Loucy (cell line): ENCODE data around the gene SLPI.

Experiments
- H2AFZ ChIP-seq: fragments of 200-600 bp; sonication (generic); 2 replicates; pipeline ENCODE4 v1.6.0; 2016; ENCODE audit warnings: antibody characterized with exemption, mild to moderate bottlenecking, low read length, moderate library complexity
- H3F3A ChIP-seq: fragments of 200-600 bp; 2 replicates; pipeline ENCODE4 v1.6.0; 2016; ENCODE audit warnings: antibody characterized with exemption, low read depth, mild to moderate bottlenecking
- H3K27me3 ChIP-seq: fragments of 200-600 bp; sonication (generic); 2 replicates; pipeline ENCODE4 v1.6.1; 2014; ENCODE audit warnings: low read length, mild to moderate bottlenecking; ENCODE audit not compliant: insufficient read depth, poor library complexity, severe bottlenecking
- H3K36me3 ChIP-seq: fragments of 200-600 bp; sonication (generic); 2 replicates; pipeline ENCODE4 v1.6.1; 2016; ENCODE audit warnings: low read length; ENCODE audit not compliant: insufficient read depth
- H3K4me1 ChIP-seq: fragments of 200-600 bp; sonication (generic); 2 replicates; pipeline ENCODE4 v1.5.1; 2014; ENCODE audit warnings: low read length, mild to moderate bottlenecking; ENCODE audit not compliant: insufficient read depth, poor library complexity, severe bottlenecking
- H3K4me2 ChIP-seq: fragments of 200-600 bp; sonication (generic); 2 replicates; pipeline ENCODE4 v1.6.0; 2014; ENCODE audit warnings: antibody characterized with exemption, low read length, low read depth, mild to moderate bottlenecking; ENCODE audit not compliant: poor library complexity, severe bottlenecking
- H3K4me3 ChIP-seq: fragments of 200-600 bp; sonication (generic); 2 replicates; pipeline ENCODE4 v1.5.1; 2014; ENCODE audit warnings: low read length, mild to moderate bottlenecking, mixed read lengths; ENCODE audit not compliant: poor library complexity, severe bottlenecking
- H3K79me2 ChIP-seq: fragments of 200-600 bp; sonication (generic); 2 replicates; pipeline ENCODE4 v1.6.1; 2014; ENCODE audit warnings: low read length; ENCODE audit not compliant: insufficient read depth
- H3K9ac ChIP-seq: fragments of 200-600 bp; sonication (generic); 2 replicates; pipeline ENCODE4 v1.6.0; 2014; ENCODE audit warnings: mild to moderate bottlenecking, low read depth, low read length, moderate library complexity; ENCODE audit not compliant: poor library complexity, severe bottlenecking
- H3K9me2 ChIP-seq: fragments of 200-600 bp; sonication (generic); replicated peaks from 2 replicates; pipeline ENCODE4 v1.6.1; 2016; ENCODE audit warnings: low read depth, low read length, mixed read lengths
- H3K9me3 ChIP-seq: fragments of 200-600 bp; sonication (generic); 2 replicates; pipeline ENCODE4 v1.6.1; 2014; ENCODE audit warnings: mild to moderate bottlenecking, antibody characterized with exemption, low read length, low read depth; ENCODE audit not compliant: insufficient read depth
- H4K20me1 ChIP-seq: fragments of 200-600 bp; sonication (generic); 2 replicates; pipeline ENCODE4 v1.6.0; 2014; ENCODE audit warnings: antibody characterized with exemption, low read length, mild to moderate bottlenecking; ENCODE audit not compliant: insufficient read depth, poor library complexity, severe bottlenecking
- CTCF ChIP-seq: fragments of 200-600 bp; sonication (generic); conservative IDR thresholded peaks from 2 replicates; pipeline ENCODE4 v1.5.1; 2014; ENCODE audit warnings: mild to moderate bottlenecking, antibody characterized with exemption, low read length
- EZH2phosphoT487 ChIP-seq: fragments of 200-600 bp; IDR thresholded peaks from 2 replicates; pipeline ENCODE4 v1.6.1; 2018; ENCODE audit warnings: antibody characterized with exemption, mild to moderate bottlenecking, moderate library complexity, borderline replicate concordance

The SLPI gene

DNA sequence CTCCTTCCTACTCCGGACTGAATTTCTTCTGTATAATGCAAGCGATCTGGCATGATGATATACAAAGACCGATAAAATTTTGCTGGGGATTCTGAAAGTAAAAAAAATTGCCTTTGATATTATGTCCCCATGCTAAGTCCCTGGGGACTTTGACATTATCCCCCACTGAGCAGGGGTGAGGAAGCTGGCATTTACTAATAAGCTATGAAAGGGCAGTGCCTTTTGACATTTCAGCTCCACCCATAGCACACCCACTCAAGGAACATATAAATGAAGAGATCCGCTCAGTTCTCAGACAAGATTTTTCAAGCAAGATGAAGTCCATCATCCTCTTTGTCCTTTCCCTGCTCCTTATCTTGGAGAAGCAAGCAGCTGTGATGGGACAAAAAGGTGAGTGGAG, 33.3 kb downstream of the SLPI start, which contains the start of gene SEMG2:
Gene SEMG2 (plus strand): TSS at position 298 of the 400 bp plus-strand sequence. CDS start 17 bp downstream, at position 315.
- Histone ChIP-seq H3K27me3 (peaks cover 5% of the 10 kb centered on the region), H3K4me3 (no peak within 1 kb of the TSS), H3K4me2 (no peak within 1 kb of the TSS), H3K79me2 (no peaks in the 10 kb centered on the region), H3K36me3 (no peaks in the 10 kb centered on the region), H2AFZ (no peak within 1 kb of the TSS), H3F3A (no peaks in the 10 kb centered on the region), H3K9ac (no peak within 1 kb of the TSS), H3K9me2 (no peaks in the 10 kb centered on the region), H3K9me3 (no peaks in the 10 kb centered on the region), H3K4me1 (no peaks in the 10 kb centered on the region), H4K20me1 (no peaks in the 10 kb centered on the region)
- TF ChIP-seq EZH2phosphoT487, result no peak
- TF ChIP-seq CTCF, result no peak

DNA sequence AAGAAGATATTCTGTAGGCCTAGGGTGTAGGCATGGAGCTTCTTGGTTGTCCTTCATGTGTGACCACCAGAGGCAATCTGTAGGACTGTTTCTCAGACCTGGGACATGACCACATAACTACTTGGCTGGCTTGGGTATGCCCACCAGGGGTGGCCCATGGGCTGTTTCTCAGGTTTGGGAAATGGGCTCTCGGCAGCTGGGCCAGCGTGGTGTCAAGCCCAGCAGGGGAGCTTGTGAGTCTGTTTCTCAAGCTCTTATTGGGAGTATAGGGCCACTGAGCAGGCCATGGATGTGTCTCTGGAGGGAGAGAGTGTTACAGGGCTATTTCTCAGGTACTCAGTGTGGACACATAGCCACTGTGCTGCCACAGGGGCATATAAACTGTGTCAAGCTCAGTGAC, 35.7 kb downstream of the SLPI start:
- Histone ChIP-seq H3K79me2 (no peaks in the 10 kb centered on the region), H3K27me3 (peaks cover 5% of the 10 kb centered on the region), H3K9ac (no peak overlapping the region), H3K4me3 (no peak overlapping the region), H2AFZ (no peak overlapping the region), H3K36me3 (no peaks in the 10 kb centered on the region), H3K4me2 (no peak overlapping the region), H3K9me3 (no peaks in the 10 kb centered on the region), H3K4me1 (no peaks in the 10 kb centered on the region), H3K9me2 (no peaks in the 10 kb centered on the region), H4K20me1 (no peaks in the 10 kb centered on the region), H3F3A (no peaks in the 10 kb centered on the region)
- TF ChIP-seq EZH2phosphoT487 (no peak), CTCF (no peak)

- H3K4me2 ChIP-seq, result no peak overlapping the region
- peaks cover 5% of the 10 kb centered on the region for H3K27me3 ChIP-seq
- TF ChIP-seq EZH2phosphoT487, result no peak
- TF ChIP-seq CTCF, result no peak
- no peaks in the 10 kb centered on the region for H3K9me3 ChIP-seq
- no peak overlapping the region for H3K4me3 ChIP-seq
- no peaks in the 10 kb centered on the region for H3K4me1 ChIP-seq
- no peak overlapping the region for H2AFZ ChIP-seq
- H4K20me1 ChIP-seq, result no peaks in the 10 kb centered on the region
- H3K79me2 ChIP-seq, result no peaks in the 10 kb centered on the region
- no peaks in the 10 kb centered on the region for H3K36me3 ChIP-seq
- no peaks in the 10 kb centered on the region for H3F3A ChIP-seq
- no peaks in the 10 kb centered on the region for H3K9me2 ChIP-seq
- H3K9ac ChIP-seq, result no peak overlapping the region
Observed at GRCh38 chr20:45218124-45218523, 36.2 kb downstream of the SLPI start.
